H9 (cell line): ENCODE data around the gene PHKA2. TPM values are rescaled to one million over a fixed set of nuclear protein-coding genes. Genes with fewer than 3 reads are reported as not detected.

Experiments
- DNase-seq: peaks from one replicate; pipeline ENCODE4 v3.0.0-alpha.2; 2017
- H2AFZ ChIP-seq: one replicate; pipeline ENCODE4 v1.6.1; 2013; ENCODE audit warnings: mild to moderate bottlenecking, low read length, control low read depth, moderate library complexity
- H2AK5ac ChIP-seq: 2 replicates; pipeline ENCODE4 v1.6.1; 2013; ENCODE audit warnings: low read length, control low read depth, mixed read lengths; ENCODE audit not compliant: insufficient read length
- H2BK120ac ChIP-seq: one replicate; pipeline ENCODE4 v1.6.1; 2013; ENCODE audit warnings: low read depth, mild to moderate bottlenecking, low read length, control low read depth, inconsistent platforms; ENCODE audit not compliant: poor library complexity, severe bottlenecking
- H2BK12ac ChIP-seq: 2 replicates; pipeline ENCODE4 v1.6.1; 2013; ENCODE audit warnings: low read length, control low read depth, mixed read lengths, low read depth; ENCODE audit not compliant: insufficient read length
- H2BK15ac ChIP-seq: 2 replicates; pipeline ENCODE4 v1.6.1; 2013; ENCODE audit warnings: low read depth, low read length, control low read depth
- H2BK20ac ChIP-seq: one replicate; pipeline ENCODE4 v1.6.1; 2013; ENCODE audit warnings: low read depth, mild to moderate bottlenecking, low read length, control low read depth, inconsistent platforms; ENCODE audit not compliant: poor library complexity, severe bottlenecking
- H2BK5ac ChIP-seq: 2 replicates; pipeline ENCODE4 v1.6.1; 2013; ENCODE audit warnings: low read length, control low read depth, mixed read lengths; ENCODE audit not compliant: insufficient read length
- H3K14ac ChIP-seq: 2 replicates; pipeline ENCODE4 v1.6.1; 2013; ENCODE audit warnings: low read length, control low read depth; ENCODE audit not compliant: insufficient read depth
- H3K18ac ChIP-seq: 2 replicates; pipeline ENCODE4 v1.6.1; 2013; ENCODE audit warnings: low read depth, mild to moderate bottlenecking, mixed read lengths, low read length, control low read depth; ENCODE audit not compliant: insufficient read length
- H3K23ac ChIP-seq: 2 replicates; pipeline ENCODE4 v1.6.1; 2013; ENCODE audit warnings: low read length, control low read depth, mixed read lengths, low read depth; ENCODE audit not compliant: insufficient read length
- H3K23me2 ChIP-seq: 2 replicates; pipeline ENCODE4 v1.6.1; 2013; ENCODE audit warnings: low read depth, mild to moderate bottlenecking, mixed read lengths, low read length, control low read depth; ENCODE audit not compliant: insufficient read length, poor library complexity, severe bottlenecking
- H3K27ac ChIP-seq: 2 replicates; pipeline ENCODE4 v1.5.1; 2013; ENCODE audit warnings: low read length, control low read depth, mixed read lengths, low read depth; ENCODE audit not compliant: insufficient read length
- H3K27me3 ChIP-seq: 2 replicates; pipeline ENCODE4 v1.6.1; 2013; ENCODE audit warnings: low read length, control low read depth, inconsistent platforms; ENCODE audit not compliant: insufficient read depth
- H3K4ac ChIP-seq: 2 replicates; pipeline ENCODE4 v1.6.1; 2013; ENCODE audit warnings: low read depth, mild to moderate bottlenecking, control low read depth, inconsistent platforms, low read length, moderate library complexity
- H3K4me1 ChIP-seq: 2 replicates; pipeline ENCODE4 v1.6.1; 2013; ENCODE audit warnings: low read length, control low read depth, inconsistent platforms; ENCODE audit not compliant: insufficient read depth
- H3K4me2 ChIP-seq: 2 replicates; pipeline ENCODE4 v1.6.1; 2013; ENCODE audit warnings: low read length, control low read depth, mixed read lengths; ENCODE audit not compliant: insufficient read length, insufficient read depth
- H3K56ac ChIP-seq: 2 replicates; pipeline ENCODE4 v1.6.1; 2013; ENCODE audit warnings: low read depth, mild to moderate bottlenecking, mixed read lengths, low read length, control low read depth; ENCODE audit not compliant: insufficient read length
- H3K79me1 ChIP-seq: 2 replicates; pipeline ENCODE4 v1.6.1; 2013; ENCODE audit warnings: low read depth, mild to moderate bottlenecking, moderate library complexity, low read length, control low read depth, inconsistent platforms; ENCODE audit not compliant: insufficient read depth, poor library complexity, severe bottlenecking
- H3K79me2 ChIP-seq: 2 replicates; pipeline ENCODE4 v1.6.1; 2013; ENCODE audit warnings: low read length, control low read depth, inconsistent platforms; ENCODE audit not compliant: insufficient read depth
- H3K9ac ChIP-seq: 2 replicates; pipeline ENCODE4 v1.6.1; 2013; ENCODE audit warnings: low read length, control low read depth, mixed read lengths; ENCODE audit not compliant: insufficient read length; ENCODE audit errors: extremely low read depth
- H3K9me3 ChIP-seq: one replicate; pipeline ENCODE4 v1.6.1; 2013; ENCODE audit warnings: low read depth, low read length, inconsistent platforms; ENCODE audit not compliant: control insufficient read depth
- H3T11ph ChIP-seq: one replicate; pipeline ENCODE4 v1.6.1; 2013; ENCODE audit warnings: mild to moderate bottlenecking, low read length, control low read depth, inconsistent platforms
- H4K20me1 ChIP-seq: one replicate; pipeline ENCODE4 v1.6.1; 2013; ENCODE audit not compliant: control insufficient read depth, insufficient read length, insufficient read depth
- H4K5ac ChIP-seq: 2 replicates; pipeline ENCODE4 v1.6.1; 2013; ENCODE audit warnings: low read depth, mild to moderate bottlenecking, mixed read lengths, low read length, control low read depth; ENCODE audit not compliant: insufficient read length
- H4K8ac ChIP-seq: replicated peaks from 2 replicates; pipeline ENCODE4 v1.6.1; 2013; ENCODE audit warnings: low read length, control low read depth, mixed read lengths, low read depth; ENCODE audit not compliant: insufficient read length
- H4K91ac ChIP-seq: 2 replicates; pipeline ENCODE4 v1.6.1; 2013; ENCODE audit warnings: low read depth, mild to moderate bottlenecking, moderate library complexity, mixed read lengths, low read length, control low read depth; ENCODE audit not compliant: insufficient read length
- H3K27ac Mint-ChIP-seq, 3 experiments: 2 replicates in 2 of 3; 3 replicates in 1 of 3; pipeline ENCODE4 v1.8.0; 2020 to 2021; ENCODE audit warnings: mixed read lengths in 3 of 3, mild to moderate bottlenecking in 1 of 3, moderate library complexity in 1 of 3
- H3K27me3 Mint-ChIP-seq: 2 replicates; pipeline ENCODE4 v1.8.0; 2021; ENCODE audit warnings: low read depth, mild to moderate bottlenecking, moderate library complexity, mixed read lengths
- H3K36me3 Mint-ChIP-seq, 3 experiments: 2 replicates in 2 of 3; 3 replicates in 1 of 3; pipeline ENCODE4 v1.8.0; 2020 to 2021; ENCODE audit warnings: low read depth in 3 of 3, mixed read lengths in 3 of 3; ENCODE audit not compliant: insufficient read depth in 1 of 3
- H3K4me1 Mint-ChIP-seq, 2 experiments: 2 replicates each; pipeline ENCODE4 v1.8.0; 2020; ENCODE audit warnings: mixed read lengths in 2 of 2
- H3K4me3 Mint-ChIP-seq, 2 experiments: 2 replicates in 1 of 2; 3 replicates in 1 of 2; pipeline ENCODE4 v1.8.0; 2020 to 2021; ENCODE audit warnings: mild to moderate bottlenecking in 2 of 2, mixed read lengths in 2 of 2, moderate library complexity in 1 of 2
- H3K9me3 Mint-ChIP-seq, 2 experiments: 2 replicates in 1 of 2; 3 replicates in 1 of 2; pipeline ENCODE4 v1.8.0; 2020; ENCODE audit warnings: mild to moderate bottlenecking in 2 of 2, mixed read lengths in 2 of 2, moderate library complexity in 1 of 2
- CTCF ChIP-seq: fragments of 200-600 bp; sonication (generic); conservative IDR thresholded peaks from 3 replicates; pipeline ENCODE4 v1.8.0; 2021; ENCODE audit warnings: antibody characterized with exemption, mild to moderate bottlenecking
- WGBS: extraction: QIAGEN DNeasy Blood & Tissue Kit; methylation state at CpG from one replicate; pipeline ENCODE4 v1.1.7; 2013; ENCODE audit warnings: missing lambda C conversion rate, low lambda C conversion rate, mixed read lengths; ENCODE audit not compliant: insufficient read length; ENCODE audit errors: extremely low coverage; 5-methylcytosine and 5-hydroxymethylcytosine counted together
- total RNA-seq: library from RNA; stranded (reverse); gene quantifications from 2 replicates; pipeline ENCODE4 v1.2.1, GENCODE V29; 2021

The PHKA2 gene
- total RNA-seq, 1 experiment from 2014 or later, result 24.2 TPM

GRCh38 chrX:18933617-18934016 is 50.3 kb downstream of the PHKA2 start:
- H3K4me3 Mint-ChIP-seq, result no peak overlapping the region
- Histone ChIP-seq H2BK15ac (no peak overlapping the region), H4K8ac (no peak overlapping the region), H3K14ac (no peak overlapping the region), H3K23me2 (no peaks in the 10 kb centered on the region), H4K5ac (no peak overlapping the region), H2AK5ac (no peak overlapping the region), H3K4ac (no peak overlapping the region), H3K27me3 (no peaks in the 10 kb centered on the region), H3K18ac (no peak overlapping the region), H3K79me1 (no peaks in the 10 kb centered on the region), H3T11ph (no peak overlapping the region), H4K91ac (no peak overlapping the region), H3K79me2 (no peaks in the 10 kb centered on the region), H2BK20ac (no peak overlapping the region), H2BK5ac (no peak overlapping the region), H2BK12ac (no peak overlapping the region), H2AFZ (no peak overlapping the region), H3K27ac (no peak overlapping the region), H3K9ac (no peak overlapping the region), H3K4me1 (no peaks in the 10 kb centered on the region), H3K4me2 (no peak overlapping the region), H3K56ac (no peak overlapping the region), H3K9me3 (peaks cover 20% of the 10 kb centered on the region), H3K23ac (no peak overlapping the region), H2BK120ac (no peak overlapping the region), H4K20me1 (no peaks in the 10 kb centered on the region)
- WGBS, result no CpG with 5 or more reads among the region's 3 CpGs
- H3K9me3 Mint-ChIP-seq, result peaks cover 73 to 80% of the 10 kb centered on the region in 2 experiments
- no peak for DNase-seq
- no peak overlapping the region for H3K27ac Mint-ChIP-seq
- no peaks in the 10 kb centered on the region; the same call in 1 of the 2 replicates for H3K27me3 Mint-ChIP-seq
- peaks cover 26 to 52% (median 35%) of the 10 kb centered on the region in 3 experiments for H3K36me3 Mint-ChIP-seq
- peaks cover 7 to 11% of the 10 kb centered on the region in 2 experiments for H3K4me1 Mint-ChIP-seq
- no peak for TF ChIP-seq CTCF
